ENCODE measurements around the gene TEDC2. TPM values are rescaled to one million over a fixed set of nuclear protein-coding genes. Genes with fewer than 3 reads are reported as not detected.
"Not testable (repeated sequence)": the region's sequence is repeated elsewhere in the genome, so short reads cannot be mapped to it uniquely, and the experiment has no call there.

TEDC2 gene
- total RNA-seq, 4 donors from 2014 or later: 1.4 to 13.2 (median 3.7) TPM

DNA sequence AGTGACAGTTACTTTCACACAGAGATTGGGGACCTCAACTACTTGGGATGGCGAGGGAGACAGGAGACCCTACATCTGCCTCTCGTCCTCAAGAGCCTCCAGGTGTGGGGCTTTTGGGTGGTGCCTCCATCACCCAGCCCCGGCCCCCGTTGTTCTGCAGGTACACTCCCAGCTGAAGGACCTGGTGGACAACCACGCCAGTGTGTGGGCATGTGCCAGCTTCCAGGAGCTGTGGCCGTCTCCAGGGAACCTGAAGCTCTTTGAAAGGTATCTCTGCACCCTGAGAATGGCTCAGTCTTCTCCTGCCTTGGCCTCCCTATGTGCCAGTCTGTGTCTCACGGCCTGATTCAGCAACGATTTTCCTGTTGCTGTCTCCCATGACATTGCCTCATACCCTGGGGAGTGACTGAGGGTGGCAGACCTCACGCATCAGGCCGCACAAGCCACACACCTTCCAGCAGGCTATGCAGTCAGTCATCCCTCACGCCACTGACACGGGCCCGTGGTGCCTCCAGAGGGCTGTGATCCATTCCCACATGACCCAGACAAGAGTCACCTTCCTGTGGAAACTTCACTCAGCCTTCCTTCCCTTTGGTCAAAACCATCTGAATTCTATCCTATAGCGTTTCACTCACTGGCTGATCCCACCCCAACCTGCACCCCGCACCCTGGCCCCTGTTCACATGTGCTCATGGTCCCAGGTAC is 27.0 kb upstream of the TEDC2 start:
- DNase-seq: no peak
- Histone ChIP-seq H3K9me3 (no peaks in the 10 kb centered on the region), H3K36me3 (peaks cover 0 to 25% (median 0%) of the 10 kb centered on the region in 3 donors), H3K4me3 (no peak overlapping the region), H3K27me3 (no peaks in the 10 kb centered on the region), H3K4me1 (peaks cover 0 to 16% (median 5%) of the 10 kb centered on the region in 4 donors), H3K27ac (no peak overlapping the region)
- TF ChIP-seq, protein P1, sequence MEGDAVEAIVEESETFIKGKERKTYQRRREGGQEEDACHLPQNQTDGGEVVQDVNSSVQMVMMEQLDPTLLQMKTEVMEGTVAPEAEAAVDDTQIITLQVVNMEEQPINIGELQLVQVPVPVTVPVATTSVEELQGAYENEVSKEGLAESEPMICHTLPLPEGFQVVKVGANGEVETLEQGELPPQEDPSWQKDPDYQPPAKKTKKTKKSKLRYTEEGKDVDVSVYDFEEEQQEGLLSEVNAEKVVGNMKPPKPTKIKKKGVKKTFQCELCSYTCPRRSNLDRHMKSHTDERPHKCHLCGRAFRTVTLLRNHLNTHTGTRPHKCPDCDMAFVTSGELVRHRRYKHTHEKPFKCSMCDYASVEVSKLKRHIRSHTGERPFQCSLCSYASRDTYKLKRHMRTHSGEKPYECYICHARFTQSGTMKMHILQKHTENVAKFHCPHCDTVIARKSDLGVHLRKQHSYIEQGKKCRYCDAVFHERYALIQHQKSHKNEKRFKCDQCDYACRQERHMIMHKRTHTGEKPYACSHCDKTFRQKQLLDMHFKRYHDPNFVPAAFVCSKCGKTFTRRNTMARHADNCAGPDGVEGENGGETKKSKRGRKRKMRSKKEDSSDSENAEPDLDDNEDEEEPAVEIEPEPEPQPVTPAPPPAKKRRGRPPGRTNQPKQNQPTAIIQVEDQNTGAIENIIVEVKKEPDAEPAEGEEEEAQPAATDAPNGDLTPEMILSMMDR (IDR thresholded peaks at IDR 0.05): no peak
- TF ChIP-seq POLR2A (IDR thresholded peaks at IDR 0.05): no peak

DNA sequence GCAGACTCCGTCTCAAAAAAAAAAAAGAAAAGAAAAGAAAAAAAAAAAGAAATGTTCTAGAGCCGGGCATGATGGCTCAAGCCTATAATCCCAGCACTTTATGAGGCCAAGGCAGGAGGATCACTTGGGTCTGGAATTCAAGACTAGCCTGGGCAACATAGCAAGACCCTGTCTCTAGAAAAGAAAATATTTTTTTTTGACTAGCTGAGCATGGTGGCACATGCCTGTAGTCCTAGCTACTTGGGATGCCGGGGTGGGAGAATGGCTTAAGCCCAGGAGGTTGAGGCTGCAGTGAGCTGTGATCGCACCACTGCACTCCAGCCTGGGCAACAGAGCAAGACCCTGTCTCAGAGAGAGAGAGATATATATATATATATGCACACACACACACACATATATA is 24.7 kb upstream of the TEDC2 start:
- H3K36me3 ChIP-seq: peaks cover 0 to 25% (median 0%) of the 10 kb centered on the region in 3 donors
- not testable (repeated sequence) for H3K4me3 ChIP-seq, H3K4me1 ChIP-seq, H3K27me3 ChIP-seq, H3K27ac ChIP-seq, DNase-seq, H3K9me3 ChIP-seq

DNA sequence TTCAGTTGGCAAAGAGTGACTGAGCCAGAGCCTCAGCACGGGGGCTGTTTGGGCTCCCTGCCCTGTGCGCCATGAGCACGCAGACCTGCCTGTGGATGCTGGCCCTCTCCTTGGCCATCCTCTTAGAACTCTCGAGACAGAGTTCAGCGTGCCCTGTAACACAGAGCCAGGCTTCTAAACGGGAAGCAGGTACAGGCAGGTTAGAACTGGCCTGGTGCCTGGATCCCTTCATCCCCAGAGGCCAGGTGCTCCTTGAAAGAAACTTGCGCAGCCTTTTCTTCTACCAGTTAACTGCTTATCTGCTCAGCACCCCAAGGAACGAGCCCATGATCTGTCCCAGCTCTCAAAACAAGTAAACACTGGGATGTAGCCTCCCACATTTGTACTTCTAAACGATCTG is 23.8 kb upstream of the TEDC2 start:
- Histone ChIP-seq H3K27ac (no peak overlapping the region), H3K27me3 (no peaks in the 10 kb centered on the region), H3K4me1 (no peaks in the 10 kb centered on the region), H3K9me3 (no peaks in the 10 kb centered on the region), H3K4me3 (no peak overlapping the region), H3K36me3 (peaks cover 0 to 25% (median 0%) of the 10 kb centered on the region in 3 donors)
- TF ChIP-seq, protein P1 (IDR thresholded peaks at IDR 0.05): no peak
- TF ChIP-seq POLR2A (IDR thresholded peaks at IDR 0.05): no peak
- no peak for DNase-seq

DNA sequence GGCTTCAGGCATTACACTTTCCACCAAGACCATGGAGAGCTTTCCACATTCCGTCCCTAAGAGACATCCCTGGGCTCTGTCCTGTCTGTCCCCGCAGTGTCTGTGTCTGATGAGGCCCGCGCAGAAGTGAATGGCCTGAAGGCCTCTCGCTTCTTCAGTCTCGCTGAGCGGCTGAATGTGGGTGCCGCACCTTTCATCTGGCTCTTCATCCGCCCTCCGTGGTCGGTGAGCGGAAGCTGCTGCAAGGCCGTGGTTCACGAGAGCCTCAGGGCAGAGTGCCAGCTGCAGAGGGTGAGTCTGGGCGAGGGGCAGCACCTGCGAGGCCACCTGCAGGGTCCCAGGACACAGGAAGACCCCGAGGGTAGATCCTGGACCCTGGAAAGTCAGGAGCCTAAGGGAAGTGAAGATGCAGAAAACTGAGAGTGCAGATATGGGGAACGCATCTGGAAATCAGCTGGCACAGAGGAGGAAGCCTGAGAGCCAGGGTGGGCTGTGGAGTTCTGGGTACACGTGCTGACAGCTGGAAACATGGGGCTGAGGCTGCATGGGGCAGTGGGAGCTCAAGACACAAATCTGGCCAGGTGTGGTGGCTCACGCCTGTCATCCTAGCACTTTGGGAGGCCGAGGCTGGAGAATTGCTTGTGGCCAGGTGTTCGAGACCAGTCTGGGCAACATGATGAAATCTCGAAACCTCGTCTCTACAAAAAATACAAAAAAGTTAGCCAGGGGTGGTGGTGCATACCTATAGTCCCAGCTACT is 22.7 kb upstream of the TEDC2 start:
- H3K9me3 ChIP-seq: no peaks in the 10 kb centered on the region
- H3K36me3 ChIP-seq: peaks cover 0 to 25% (median 0%) of the 10 kb centered on the region in 3 donors
- H3K4me1 ChIP-seq: no peaks in the 10 kb centered on the region
- H3K27ac ChIP-seq: no peak overlapping the region
- no peak overlapping the region for H3K4me3 ChIP-seq
- H3K27me3 ChIP-seq: no peaks in the 10 kb centered on the region
- no peak for DNase-seq
- TF ChIP-seq, protein P1 (IDR thresholded peaks at IDR 0.05): no peak
- TF ChIP-seq POLR2A (IDR thresholded peaks at IDR 0.05): no peak

DNA sequence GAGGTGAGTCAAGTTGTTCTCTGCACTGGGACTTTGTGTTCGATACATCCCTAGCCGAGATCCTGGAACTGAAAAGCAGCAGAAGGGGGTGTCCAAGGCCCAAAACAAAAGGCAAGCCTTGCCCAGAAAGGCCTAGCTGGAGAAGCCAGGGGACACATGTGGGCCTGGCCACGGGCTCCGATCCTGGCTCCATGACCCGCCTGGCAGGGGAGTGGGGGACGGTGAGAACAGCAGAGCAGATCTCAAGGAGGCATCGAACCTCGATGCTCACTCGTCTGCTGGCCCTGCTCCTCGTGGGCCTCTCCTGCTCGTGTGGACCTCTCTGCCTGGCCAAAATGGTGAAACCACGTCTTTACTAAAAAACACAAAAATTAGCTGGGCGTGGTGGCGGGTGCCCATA is 21.8 kb upstream of the TEDC2 start:
- H3K36me3 ChIP-seq: peaks cover 0 to 21% (median 0%) of the 10 kb centered on the region in 3 donors

More for the DNA sequence above, 21.8 kb upstream of the TEDC2 start:
- no peak for DNase-seq
- Histone ChIP-seq H3K9me3 (no peaks in the 10 kb centered on the region), H3K27me3 (no peaks in the 10 kb centered on the region), H3K27ac (no peak overlapping the region), H3K4me1 (no peaks in the 10 kb centered on the region), H3K4me3 (no peak overlapping the region)
- no peak for TF ChIP-seq POLR2A (IDR thresholded peaks at IDR 0.05)
- TF ChIP-seq, protein P1 (IDR thresholded peaks at IDR 0.05): no peak
